ENCODE results near the gene MACF1.
"Not testable (repeated sequence)": the region's sequence is repeated elsewhere in the genome, so short reads cannot be mapped to it uniquely, and the experiment has no call there.

Gene MACF1

DNA sequence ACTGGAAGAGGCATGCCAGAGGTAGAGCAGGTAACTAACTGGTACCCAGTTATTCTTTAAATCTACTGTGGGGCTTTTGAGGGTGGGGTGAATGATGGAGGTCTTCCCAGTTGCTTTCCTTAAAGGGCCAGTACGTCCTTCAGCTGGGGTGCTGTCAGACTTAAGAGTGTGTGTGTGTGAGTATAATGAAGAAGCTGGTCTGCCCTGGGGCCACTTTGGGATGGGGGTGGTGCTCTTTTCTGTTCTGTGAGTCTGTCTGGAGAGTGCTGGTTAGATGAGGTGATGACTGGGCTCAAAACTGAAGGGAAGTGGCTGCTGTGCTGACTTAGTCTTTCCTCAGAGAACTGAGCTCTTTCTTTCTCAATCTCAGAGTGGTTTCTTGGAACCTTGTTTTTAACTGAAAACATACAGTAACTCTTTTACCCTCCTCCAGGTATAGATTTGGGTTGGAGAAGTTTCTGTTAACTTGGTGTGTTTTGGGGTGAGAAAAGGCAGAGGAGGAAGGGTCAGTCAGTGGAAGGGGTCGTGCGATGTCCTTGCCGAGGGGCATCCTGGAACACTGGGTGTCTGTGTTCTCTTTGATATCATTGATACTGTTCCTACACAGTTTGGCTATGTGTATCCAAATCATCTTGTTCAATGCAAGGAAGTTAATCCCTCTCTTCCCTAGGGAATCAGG, 746 bp downstream of the MACF1 start:
- CTCF ChIA-PET = interaction anchor here (0.5 to 11.2 kb wide), 23 partner anchors 8 to 1516 kb away, joined by 3 to 123 read pairs (median 5); no protein-coding TSS in a partner anchor
- POLR2A ChIA-PET = interaction anchor here (0.5 to 2.5 kb wide), 9 partner anchors 8 to 339 kb away, joined by 3 to 16 read pairs (median 3); no protein-coding TSS in a partner anchor
- Histone ChIP-seq H3K36me3 (ENCODE audit: control insufficient read depth in 4 of 4, insufficient read depth in 4 of 4, low read length in 3 of 4) (peaks cover 0 to 3% (median 0%) of the 10 kb centered on the region in 4 experiments), H3K9me3 (ENCODE audit: control extremely low read depth in 1 of 5, control insufficient read depth in 4 of 5, insufficient read depth in 2 of 5, low read depth in 1 of 5, low read length in 4 of 5) (peaks cover 0 to 3% (median 0%) of the 10 kb centered on the region in 5 experiments), H3K27me3 (replicated peaks in 2 of 5; ENCODE audit: control insufficient read depth in 4 of 5, insufficient read depth in 5 of 5, low read length in 4 of 5) (no peaks in the 10 kb centered on the region), H3K4me3 (ENCODE audit: control insufficient read depth in 1 of 7, extremely low read depth in 1 of 7, insufficient read depth in 4 of 7, low read depth in 2 of 7, low read length in 6 of 7) (peak overlapping the region; percentile 42 to 99 (median 85)), H3K4me1 (ENCODE audit: control extremely low read depth in 1 of 4, control insufficient read depth in 4 of 4, insufficient read depth in 4 of 4, low read length in 3 of 4) (peaks cover 7 to 53% (median 31%) of the 10 kb centered on the region in 4 experiments), H3K27ac (ENCODE audit: insufficient read depth in 1 of 2, low read depth in 1 of 2, low read length in 2 of 2, poor library complexity in 1 of 2, severe bottlenecking in 2 of 2) (peak overlapping the region; percentile 82 to 91)
- WGBS (ENCODE audit: insufficient coverage) = 0% methylated on average over 4 of the region's 4 CpGs
- peak; percentile 57 to 89 (median 86) for DNase-seq

DNA sequence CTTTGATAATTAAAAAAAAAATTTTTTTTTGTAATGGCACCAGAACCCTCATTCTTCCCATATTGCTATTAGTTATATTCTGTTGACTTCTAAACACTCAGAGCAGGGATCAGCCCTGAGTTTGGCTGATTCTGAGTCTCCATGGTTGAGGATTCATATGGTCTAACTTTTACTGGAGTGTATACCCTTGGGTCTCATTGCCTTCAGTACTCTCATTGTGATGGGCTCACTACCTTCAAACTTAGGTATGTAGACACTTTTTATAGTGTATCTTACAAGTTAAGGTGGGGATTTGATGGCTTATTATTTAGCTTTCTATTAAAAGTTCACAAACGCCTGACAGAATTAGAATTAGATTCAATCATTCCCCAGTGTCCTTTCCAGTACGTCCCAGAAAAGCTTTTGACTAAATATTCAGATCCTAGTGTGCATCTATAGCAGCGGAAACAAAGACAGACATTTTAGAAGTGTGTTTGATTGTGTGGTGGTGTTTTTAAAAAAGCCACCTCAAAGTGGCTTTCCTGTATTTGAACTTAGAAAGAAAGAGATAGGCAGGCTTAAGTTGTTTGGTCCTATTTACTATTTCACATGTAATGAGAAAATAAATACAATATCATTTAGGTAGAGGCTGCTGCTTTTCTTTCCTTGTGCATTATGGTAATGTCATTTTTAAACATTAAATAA, 1.4 kb downstream of the MACF1 start:
- Histone ChIP-seq H3K4me3 (ENCODE audit: control insufficient read depth in 1 of 7, extremely low read depth in 1 of 7, insufficient read depth in 4 of 7, low read depth in 2 of 7, low read length in 6 of 7) (peak overlapping the region in 6 of 7 experiments; percentile 82 to 99 (median 86)), H3K27ac (ENCODE audit: insufficient read depth in 1 of 2, low read depth in 1 of 2, low read length in 2 of 2, poor library complexity in 1 of 2, severe bottlenecking in 2 of 2) (peak overlapping the region; percentile 82 to 91), H3K36me3 (ENCODE audit: control insufficient read depth in 4 of 4, insufficient read depth in 4 of 4, low read length in 3 of 4) (peaks cover 0 to 3% (median 0%) of the 10 kb centered on the region in 4 experiments), H3K4me1 (ENCODE audit: control extremely low read depth in 1 of 4, control insufficient read depth in 4 of 4, insufficient read depth in 4 of 4, low read length in 3 of 4) (peaks cover 7 to 48% (median 28%) of the 10 kb centered on the region in 4 experiments), H3K9me3 (ENCODE audit: control extremely low read depth in 1 of 5, control insufficient read depth in 4 of 5, insufficient read depth in 2 of 5, low read depth in 1 of 5, low read length in 4 of 5) (peaks cover 0 to 3% (median 0%) of the 10 kb centered on the region in 5 experiments), H3K27me3 (replicated peaks in 2 of 5; ENCODE audit: control insufficient read depth in 4 of 5, insufficient read depth in 5 of 5, low read length in 4 of 5) (no peaks in the 10 kb centered on the region)
- ChIA-PET POLR2A (interaction anchor here (0.5 to 2.5 kb wide), 7 partner anchors 9 to 338 kb away, joined by 3 to 16 read pairs (median 3); no protein-coding TSS in a partner anchor), CTCF (interaction anchor here (0.5 to 11.2 kb wide), 15 partner anchors 8 to 1517 kb away, joined by 3 to 123 read pairs (median 5); no protein-coding TSS in a partner anchor)
- WGBS (ENCODE audit: insufficient coverage) = no CpG with 5 or more reads among the region's 3 CpGs
- DNase-seq = no peak

DNA sequence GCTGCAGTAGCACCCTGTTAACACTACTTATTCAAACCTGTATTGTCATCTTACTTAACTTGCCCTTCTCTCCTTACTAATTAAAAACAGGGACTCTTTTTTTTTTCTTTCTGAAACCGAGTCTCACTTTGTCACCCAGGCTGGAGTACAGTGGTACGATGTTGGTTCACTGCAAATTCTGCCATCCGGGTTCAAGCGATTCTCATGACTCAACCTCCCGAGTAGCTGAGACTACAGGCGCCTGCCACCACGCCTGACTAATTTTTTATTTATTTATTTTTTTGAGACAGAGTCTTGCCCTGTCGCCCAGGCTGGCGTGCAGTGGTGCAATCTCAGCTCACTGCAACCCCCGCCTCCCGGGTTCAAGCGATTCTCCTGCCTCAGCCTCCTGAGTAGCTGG, 3.9 kb downstream of the MACF1 start:
- H3K27me3 ChIP-seq (replicated peaks in 2 of 5; ENCODE audit: control insufficient read depth in 4 of 5, insufficient read depth in 5 of 5, low read length in 4 of 5); DNase-seq; H3K9me3 ChIP-seq (ENCODE audit: control extremely low read depth in 1 of 5, control insufficient read depth in 4 of 5, insufficient read depth in 2 of 5, low read depth in 1 of 5, low read length in 4 of 5); H3K36me3 ChIP-seq (ENCODE audit: control insufficient read depth in 4 of 4, insufficient read depth in 4 of 4, low read length in 3 of 4); H3K27ac ChIP-seq (ENCODE audit: insufficient read depth in 1 of 2, low read depth in 1 of 2, low read length in 2 of 2, poor library complexity in 1 of 2, severe bottlenecking in 2 of 2); POLR2A ChIA-PET: not testable (repeated sequence)
- 97% methylated on average over 6 of the region's 12 CpGs for WGBS (ENCODE audit: insufficient coverage)
- CTCF ChIA-PET = interaction anchor here (1.3 to 11.2 kb wide), 3 partner anchors 10 to 50 kb away, joined by 5 to 123 read pairs (median 17); no protein-coding TSS in a partner anchor
- H3K4me1 ChIP-seq (ENCODE audit: control extremely low read depth in 1 of 4, control insufficient read depth in 4 of 4, insufficient read depth in 4 of 4, low read length in 3 of 4) = peaks cover 11 to 57% (median 35%) of the 10 kb centered on the region in 4 experiments
- H3K4me3 ChIP-seq (ENCODE audit: control insufficient read depth in 1 of 7, extremely low read depth in 1 of 7, insufficient read depth in 4 of 7, low read depth in 2 of 7, low read length in 6 of 7) = peak overlapping the region in 1 of 7 experiments; percentile 94

DNA sequence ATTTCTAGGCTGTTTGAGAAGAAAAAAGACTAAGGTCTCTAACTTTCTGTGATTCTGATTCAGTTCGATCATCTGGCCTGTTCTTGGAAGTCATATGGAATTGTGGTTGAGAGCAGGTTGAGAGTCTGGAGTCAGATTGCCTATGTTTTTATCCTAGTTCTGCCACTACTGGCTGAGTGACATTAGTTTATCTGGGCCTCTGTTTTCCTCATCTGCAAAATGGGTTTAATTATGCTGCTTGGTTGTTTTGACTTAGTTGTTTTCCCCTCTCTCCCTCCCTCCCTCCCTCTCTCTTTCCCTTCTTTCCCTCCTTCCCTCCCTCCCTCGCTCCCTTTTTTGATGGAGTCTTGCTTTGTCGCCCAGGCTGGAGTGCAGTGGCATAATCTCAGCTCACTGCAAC, 6.2 kb downstream of the MACF1 start:
- 100% methylated on average over 1 of the region's 3 CpGs for WGBS (ENCODE audit: insufficient coverage)
- Histone ChIP-seq H3K4me1 (ENCODE audit: control extremely low read depth in 1 of 4, control insufficient read depth in 4 of 4, insufficient read depth in 4 of 4, low read length in 3 of 4) (peaks cover 26 to 56% (median 42%) of the 10 kb centered on the region in 4 experiments), H3K36me3 (ENCODE audit: control insufficient read depth in 4 of 4, insufficient read depth in 4 of 4, low read length in 3 of 4) (peaks cover 0 to 3% (median 0%) of the 10 kb centered on the region in 4 experiments), H3K9me3 (ENCODE audit: control extremely low read depth in 1 of 5, control insufficient read depth in 4 of 5, insufficient read depth in 2 of 5, low read depth in 1 of 5, low read length in 4 of 5) (peaks cover 0 to 3% (median 0%) of the 10 kb centered on the region in 5 experiments), H3K27me3 (replicated peaks in 2 of 5; ENCODE audit: control insufficient read depth in 4 of 5, insufficient read depth in 5 of 5, low read length in 4 of 5) (no peaks in the 10 kb centered on the region), H3K4me3 (ENCODE audit: control insufficient read depth in 1 of 7, extremely low read depth in 1 of 7, insufficient read depth in 4 of 7, low read depth in 2 of 7, low read length in 6 of 7) (no peak overlapping the region), H3K27ac (ENCODE audit: insufficient read depth in 1 of 2, low read depth in 1 of 2, low read length in 2 of 2, poor library complexity in 1 of 2, severe bottlenecking in 2 of 2) (no peak overlapping the region)
- ChIA-PET CTCF (interaction anchor here (0.6 to 2.8 kb wide), 4 partner anchors 19 to 78 kb away, joined by 3 to 17 read pairs (median 3); no protein-coding TSS in a partner anchor), POLR2A (interaction anchor here (0.7 kb wide), 1 partner anchor 25 kb away, joined by 4 read pairs; no protein-coding TSS in a partner anchor)
- DNase-seq = no peak

DNA sequence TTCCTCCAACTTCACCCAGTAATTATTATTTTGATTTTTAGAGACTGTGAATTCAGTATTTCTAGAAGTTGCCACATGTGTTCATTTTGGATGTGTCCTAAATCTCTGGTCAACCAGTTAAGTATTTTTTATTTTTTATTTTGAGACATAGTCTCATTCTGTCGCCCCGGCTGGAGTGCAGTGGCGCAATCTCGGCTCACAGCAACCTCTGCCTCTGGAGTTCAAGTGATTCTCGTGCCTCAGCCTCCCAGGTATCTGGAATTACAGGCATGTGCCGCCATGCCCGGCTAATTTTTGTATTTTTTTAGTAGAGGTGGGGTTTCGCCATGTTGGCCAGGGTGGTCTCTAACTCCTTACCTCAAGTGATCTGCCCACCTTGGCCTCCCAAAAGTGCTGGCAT, 8.0 kb downstream of the MACF1 start:
- DNase-seq = no peak
- Histone ChIP-seq H3K27ac (ENCODE audit: insufficient read depth in 1 of 2, low read depth in 1 of 2, low read length in 2 of 2, poor library complexity in 1 of 2, severe bottlenecking in 2 of 2) (peak overlapping the region in 1 of 2 experiments; percentile 47), H3K4me3 (ENCODE audit: control insufficient read depth in 1 of 7, extremely low read depth in 1 of 7, insufficient read depth in 4 of 7, low read depth in 2 of 7, low read length in 6 of 7) (no peak overlapping the region), H3K4me1 (ENCODE audit: control extremely low read depth in 1 of 4, control insufficient read depth in 4 of 4, insufficient read depth in 4 of 4, low read length in 3 of 4) (peaks cover 35 to 66% (median 47%) of the 10 kb centered on the region in 4 experiments), H3K9me3 (ENCODE audit: control extremely low read depth in 1 of 5, control insufficient read depth in 4 of 5, insufficient read depth in 2 of 5, low read depth in 1 of 5, low read length in 4 of 5) (peaks cover 0 to 3% (median 0%) of the 10 kb centered on the region in 5 experiments), H3K36me3 (ENCODE audit: control insufficient read depth in 4 of 4, insufficient read depth in 4 of 4, low read length in 3 of 4) (peaks cover 0 to 3% (median 0%) of the 10 kb centered on the region in 4 experiments), H3K27me3 (replicated peaks in 2 of 5; ENCODE audit: control insufficient read depth in 4 of 5, insufficient read depth in 5 of 5, low read length in 4 of 5) (no peaks in the 10 kb centered on the region)
- ChIA-PET POLR2A (no interaction called here), CTCF (interaction anchor here (1.4 to 12.5 kb wide), 3 partner anchors 8 to 46 kb away, joined by 4 to 123 read pairs (median 32); partner anchors contain the start of gene MACF1)
- WGBS (ENCODE audit: insufficient coverage) = 93% methylated on average over 5 of the region's 8 CpGs

DNA sequence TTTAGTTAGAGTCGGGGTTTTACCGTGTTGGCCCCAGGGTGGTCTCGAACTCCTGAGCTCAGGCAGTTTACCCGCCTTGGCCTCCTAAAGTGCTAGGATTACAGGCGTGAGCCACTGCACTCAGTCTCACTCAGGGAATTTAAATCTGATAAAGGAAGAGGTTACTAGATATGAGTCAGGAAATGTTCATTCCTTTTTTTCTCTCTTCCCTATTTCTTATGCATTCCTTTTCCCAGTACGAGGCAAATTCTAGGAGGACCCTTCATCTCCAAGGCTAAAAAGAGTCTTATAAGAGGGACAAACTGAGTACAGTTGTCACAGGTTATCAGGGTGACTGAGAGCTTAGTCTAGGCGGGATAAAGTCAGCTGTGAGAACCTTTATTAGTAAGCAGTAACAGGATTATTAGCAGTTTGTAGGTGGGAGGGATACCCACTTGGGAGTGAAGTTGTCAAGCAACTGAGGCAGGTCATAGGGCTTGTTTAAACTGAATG, 9.1 kb downstream of the MACF1 start:
- Histone ChIP-seq H3K27me3 (replicated peaks in 2 of 5; ENCODE audit: control insufficient read depth in 4 of 5, insufficient read depth in 5 of 5, low read length in 4 of 5) (no peaks in the 10 kb centered on the region), H3K27ac (ENCODE audit: insufficient read depth in 1 of 2, low read depth in 1 of 2, low read length in 2 of 2, poor library complexity in 1 of 2, severe bottlenecking in 2 of 2) (peak overlapping the region; percentile 43 to 93), H3K36me3 (ENCODE audit: control insufficient read depth in 4 of 4, insufficient read depth in 4 of 4, low read length in 3 of 4) (no peaks in the 10 kb centered on the region), H3K4me3 (ENCODE audit: control insufficient read depth in 1 of 7, extremely low read depth in 1 of 7, insufficient read depth in 4 of 7, low read depth in 2 of 7, low read length in 6 of 7) (peak overlapping the region in 1 of 7 experiments; percentile 29), H3K4me1 (ENCODE audit: control extremely low read depth in 1 of 4, control insufficient read depth in 4 of 4, insufficient read depth in 4 of 4, low read length in 3 of 4) (peaks cover 35 to 68% (median 53%) of the 10 kb centered on the region in 4 experiments), H3K9me3 (ENCODE audit: control extremely low read depth in 1 of 5, control insufficient read depth in 4 of 5, insufficient read depth in 2 of 5, low read depth in 1 of 5, low read length in 4 of 5) (peaks cover 0 to 3% (median 0%) of the 10 kb centered on the region in 5 experiments)
- ChIA-PET CTCF (interaction anchor here (0.6 to 12.5 kb wide), 8 partner anchors 9 to 109 kb away, joined by 3 to 123 read pairs (median 6); partner anchors contain the start of gene MACF1), POLR2A (interaction anchor here (2.1 kb wide), 1 partner anchor 8 kb away, joined by 13 read pairs; the partner anchor contains the start of gene MACF1)
- no peak for DNase-seq
- WGBS (ENCODE audit: insufficient coverage) = no CpG with 5 or more reads among the region's 7 CpGs
